ENCODE data around the gene NUPR2. TPM values are rescaled to one million over a fixed set of nuclear protein-coding genes. Genes with fewer than 3 reads are reported as not detected.

Gene NUPR2
- not detected in 2 replicates for total RNA-seq

DNA sequence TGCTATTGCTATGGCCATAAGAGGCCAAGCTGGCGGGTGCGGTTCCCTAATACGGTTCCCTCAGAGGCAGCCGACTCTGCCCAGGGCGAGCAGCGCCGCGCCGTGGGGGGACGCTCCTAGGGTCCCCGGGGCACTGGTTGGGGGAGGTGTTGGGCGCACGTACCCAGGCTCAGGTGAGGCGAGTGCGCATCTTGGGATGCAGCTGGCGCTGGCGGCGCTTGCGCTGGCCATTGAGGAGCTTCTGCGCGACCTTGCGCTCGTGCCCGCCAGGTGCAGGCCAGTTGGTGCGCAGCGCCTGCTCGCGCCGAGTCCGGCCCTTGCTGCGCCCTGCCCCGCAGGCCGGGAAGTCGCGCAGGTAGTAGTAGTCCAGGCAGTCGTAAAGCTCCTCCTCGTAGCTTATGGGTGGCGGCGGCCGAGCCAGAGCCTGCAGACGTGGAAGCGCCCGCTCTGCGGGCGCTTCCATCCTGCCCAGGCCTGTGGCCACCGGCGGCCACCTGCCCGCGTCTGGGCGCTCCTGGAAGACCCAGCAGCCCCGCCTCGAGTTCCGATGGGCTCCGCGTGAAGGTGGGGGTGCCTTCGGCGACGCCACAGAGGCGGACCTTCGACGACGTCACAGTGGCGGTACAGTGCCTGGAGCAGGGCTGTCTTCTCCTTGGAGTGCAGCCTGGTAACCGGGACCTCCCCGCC is at the start of gene NUPR2:
Gene NUPR2, minus strand, starts transcription at position 566 of the 687 bp plus-strand sequence. Its CDS starts 103 bp downstream, at position 463.

GRCh38 chr7:56106108-56107073 is 9.8 kb downstream of the NUPR2 start, which contains the start of gene CHCHD2:
TSS of gene CHCHD2 (minus strand) at chr7:56106476. CDS start at chr7:56106413, 63 bp downstream.

DNA sequence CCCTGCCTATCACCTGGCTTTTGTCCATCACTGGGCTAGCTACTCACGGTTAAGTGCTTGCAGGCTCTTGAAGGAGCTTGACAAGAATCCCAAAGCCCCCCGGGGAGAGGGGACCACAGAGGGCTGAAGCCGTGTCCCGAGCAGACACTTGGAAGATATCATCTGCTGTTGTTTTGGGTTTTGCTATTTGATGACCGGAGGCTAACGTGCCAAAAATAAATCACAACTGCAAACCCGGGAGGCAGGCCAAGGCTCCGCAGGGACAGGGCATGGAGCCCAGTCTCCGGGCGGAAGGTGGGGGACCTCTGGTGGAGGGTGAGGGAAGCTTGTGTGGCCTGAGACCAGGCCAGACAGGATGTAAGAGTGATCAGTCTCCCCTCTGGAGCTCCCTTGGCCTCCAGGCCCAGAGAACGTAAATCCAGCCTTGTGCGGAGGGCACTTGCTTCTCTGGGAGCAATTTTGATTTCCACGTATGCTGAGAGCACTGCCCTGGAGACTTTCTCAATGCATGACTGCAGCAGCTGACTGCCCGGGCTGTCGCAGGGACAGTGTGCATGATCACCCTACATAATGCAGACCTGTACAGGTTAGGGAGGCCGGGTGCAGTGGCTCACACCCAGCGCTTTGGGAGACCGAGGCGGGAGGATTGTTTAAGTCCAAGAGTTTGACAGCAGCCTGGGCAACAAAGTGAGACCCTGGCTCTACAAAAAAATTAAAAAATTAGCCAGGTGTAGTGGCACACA is 23.3 kb downstream of the NUPR2 start, which contains the start of gene PHKG1:
Gene PHKG1, minus strand, starts transcription at position 164 of the 743 bp plus-strand sequence. CDS start 4,011 bp downstream, outside the sequence.

Other genes with a start within 250 kb of the NUPR2 start
- gene ZNF713, start 229.0 kb downstream of the NUPR2 start, total RNA-seq, result 1.2 and 2.5 TPM in 2 replicates
- 7.5 and 11.9 TPM in 2 replicates for gene MRPS17, start 164.5 kb downstream of the NUPR2 start, total RNA-seq
- 51.3 and 58.1 TPM in 2 replicates for gene NIPSNAP2, start 151.8 kb downstream of the NUPR2 start, total RNA-seq
- gene PSPH, start 65.0 kb downstream of the NUPR2 start, total RNA-seq, result 134 and 148 TPM in 2 replicates
- gene CCT6A, start 64.7 kb downstream of the NUPR2 start, total RNA-seq, result 164 and 201 TPM in 2 replicates
- gene SUMF2, start 52.1 kb downstream of the NUPR2 start, total RNA-seq, result 192 and 263 TPM in 2 replicates
- 0.29 TPM in 1 of 2 replicates, not detected in the other for gene PHKG1, start 23.5 kb downstream of the NUPR2 start, total RNA-seq
- gene CHCHD2, start 9.9 kb downstream of the NUPR2 start, total RNA-seq, result 564 and 615 TPM in 2 replicates